HL-60 (cell line): ENCODE measurements around the gene SLC34A1.

Source experiments
- CTCF ChIP-seq: IDR thresholded peaks from one replicate; pipeline ENCODE4 v1.5.1; 2011; ENCODE audit warnings: low read length, control low read depth, inconsistent platforms; ENCODE audit not compliant: insufficient read depth
- GABPA ChIP-seq: IDR thresholded peaks from 2 replicates; pipeline ENCODE4 v1.6.1; 2012; ENCODE audit warnings: low read depth
- POLR2AphosphoS5 ChIP-seq: IDR thresholded peaks from 2 replicates; pipeline ENCODE4 v1.6.1; 2012; ENCODE audit warnings: low read depth
- REST ChIP-seq: IDR thresholded peaks from 2 replicates; pipeline ENCODE4 v1.6.1; 2012; ENCODE audit warnings: low read depth; ENCODE audit not compliant: insufficient replicate concordance
- SPI1 ChIP-seq: IDR thresholded peaks from 2 replicates; pipeline ENCODE4 v1.6.1; 2012; ENCODE audit warnings: low read depth, mild to moderate bottlenecking, borderline replicate concordance

GRCh38 chr5:177359451-177359851, 24.8 kb upstream of the SLC34A1 start:
- TF ChIP-seq CTCF (no peak), POLR2AphosphoS5 (no peak), GABPA (no peak), SPI1 (no peak), REST (no peak)
